Keratinocyte (primary cell): Measurements from ENCODE around the gene CACNA1H. TPM values are rescaled to one million over a fixed set of nuclear protein-coding genes. Genes with fewer than 3 reads are reported as not detected.
"Not testable (repeated sequence)": the region's sequence is repeated elsewhere in the genome, so short reads cannot be mapped to it uniquely, and the experiment has no call there.

Source experiments
- DNase-seq: peaks from one replicate; pipeline ENCODE4 v3.0.0-alpha.2; 2011; ENCODE audit warnings: low read depth, missing footprints, low spot score
- FAIRE-seq: peaks from 2 replicates; lab custom pipeline; 2011; peaks lifted over from hg19 to GRCh38; lab: Jason Lieb, UNC
- H2AFZ ChIP-seq: 2 replicates; pipeline ENCODE4 v1.6.0; 2012; ENCODE audit warnings: low read length, control low read depth, inconsistent platforms; ENCODE audit not compliant: control insufficient read depth
- H3K27ac ChIP-seq: 2 replicates; pipeline ENCODE4 v1.5.1; 2011; ENCODE audit warnings: low read length; ENCODE audit not compliant: control insufficient read depth, insufficient read depth
- H3K27me3 ChIP-seq: 3 replicates; pipeline ENCODE4 v1.6.0; 2011; ENCODE audit warnings: low read length; ENCODE audit not compliant: control insufficient read depth, insufficient read depth; ENCODE audit errors: extremely low read depth
- H3K36me3 ChIP-seq, 2 experiments: 2 replicates in 1 of 2; 3 replicates in 1 of 2; pipeline ENCODE4 v1.5.1; 2011; ENCODE audit warnings: low read length in 2 of 2, mild to moderate bottlenecking in 1 of 2; ENCODE audit not compliant: control insufficient read depth in 2 of 2, insufficient read depth in 2 of 2; ENCODE audit errors: extremely low read depth in 1 of 2
- H3K4me1 ChIP-seq: 3 replicates; pipeline ENCODE4 v1.5.1; 2011; ENCODE audit warnings: low read length; ENCODE audit not compliant: control insufficient read depth, insufficient read depth; ENCODE audit errors: extremely low read depth
- H3K4me2 ChIP-seq: 3 replicates; pipeline ENCODE4 v1.6.0; 2011; ENCODE audit warnings: low read depth, low read length; ENCODE audit not compliant: control insufficient read depth, insufficient read depth; ENCODE audit errors: extremely low read depth
- H3K4me3 ChIP-seq, 3 experiments: fragments of 200-600 bp in 1 of 3; sonication (generic) in 1 of 3; 2 replicates in 2 of 3; 3 replicates in 1 of 3; pipeline ENCODE4 v1.5.1; 2011 to 2016; ENCODE audit warnings: low read length in 3 of 3, mild to moderate bottlenecking in 3 of 3, control low read depth in 2 of 3, inconsistent platforms in 1 of 3, low read depth in 1 of 3, mixed read lengths in 1 of 3, mixed run types in 1 of 3, moderate library complexity in 1 of 3; ENCODE audit not compliant: control insufficient read depth in 2 of 3, insufficient read depth in 2 of 3; ENCODE audit errors: extremely low read depth in 1 of 3
- H3K79me2 ChIP-seq: 2 replicates; pipeline ENCODE4 v1.6.0; 2012; ENCODE audit warnings: low read length; ENCODE audit not compliant: control insufficient read depth, insufficient read depth
- H3K9ac ChIP-seq: 3 replicates; pipeline ENCODE4 v1.6.0; 2011; ENCODE audit warnings: low read length; ENCODE audit not compliant: control insufficient read depth, insufficient read depth; ENCODE audit errors: extremely low read depth
- H3K9me1 ChIP-seq: 3 replicates; pipeline ENCODE4 v1.6.0; 2011; ENCODE audit warnings: low read length; ENCODE audit not compliant: control insufficient read depth, insufficient read depth; ENCODE audit errors: extremely low read depth
- H3K9me3 ChIP-seq: 2 replicates; pipeline ENCODE4 v1.5.1; 2012; ENCODE audit warnings: low read depth, low read length; ENCODE audit not compliant: control insufficient read depth
- H4K20me1 ChIP-seq: 3 replicates; pipeline ENCODE4 v1.6.0; 2011; ENCODE audit warnings: low read length; ENCODE audit not compliant: control insufficient read depth, insufficient read depth; ENCODE audit errors: extremely low read depth
- CTCF ChIP-seq, 3 experiments: IDR thresholded peaks in 1 of 3; conservative IDR thresholded peaks in 1 of 3; optimal IDR thresholded peaks in 1 of 3; 2 replicates in 2 of 3; 3 replicates in 1 of 3; pipeline versions ENCODE3 to v1.5.1; 2011; ENCODE audit warnings: low read length in 3 of 3, mild to moderate bottlenecking in 3 of 3, moderate library complexity in 2 of 3, control low read depth in 1 of 3, inconsistent platforms in 1 of 3; ENCODE audit not compliant: insufficient read depth in 2 of 3; ENCODE audit errors: extremely low read depth in 1 of 3
- EZH2 ChIP-seq: IDR thresholded peaks from one replicate; pipeline ENCODE4 v1.6.1; 2012; ENCODE audit warnings: inconsistent platforms, mild to moderate bottlenecking, low read length, moderate library complexity
- dilution Hi-C: fragments of 300-500 bp; cut with MboI; formaldehyde crosslinking; loops from one replicate; pipeline ENCODE4 v1.7.0; 2020; ENCODE audit warnings: low sequenced_read_pairs; ENCODE audit not compliant: extremely low pct_ligation_motif_present
- polyA plus RNA-seq, 5 experiments: library from polyadenylated mRNA; depleted of rRNA in 3 of 5; stranded (reverse) in 3 of 5; stranded (forward) in 1 of 5; unstranded in 1 of 5; fragments of >200 nt; gene quantifications; 1 replicate in 1 of 5; 2 replicates in 3 of 5; 3 replicates in 1 of 5; pipeline versions ENCODE4 v1.2.1 to v1.2.3, GENCODE V29; 2011 to 2012; ENCODE audit warnings: missing spikeins in 2 of 5, low read depth in 1 of 5, low replicate concordance in 1 of 5

CACNA1H gene
- polyA plus RNA-seq, 1 donor (not counting 4 experiments of a cell fraction or from before 2014, with no cell fraction given) = not detected

GRCh38 chr16:1184980-1185379, 32.1 kb downstream of the CACNA1H start:
- Histone ChIP-seq H3K4me3 (no peak overlapping the region), H3K9ac (no peak overlapping the region), H3K27me3 (no peaks in the 10 kb centered on the region), H3K27ac (no peak overlapping the region), H4K20me1 (no peaks in the 10 kb centered on the region), H3K4me1 (no peaks in the 10 kb centered on the region), H3K9me1 (no peaks in the 10 kb centered on the region), H2AFZ (no peak overlapping the region), H3K9me3 (peaks cover 3% of the 10 kb centered on the region), H3K79me2 (no peaks in the 10 kb centered on the region), H3K36me3 (no peaks in the 10 kb centered on the region), H3K4me2 (no peak overlapping the region)
- FAIRE-seq (no peak), DNase-seq (no peak)
- TF ChIP-seq EZH2 (no peak), CTCF (optimal IDR thresholded peaks at IDR 0.05 in 1 of 3, IDR thresholded peaks at IDR 0.05 in 1 of 3, conservative IDR thresholded peaks at IDR 0.05 in 1 of 3; ENCODE audit: extremely low read depth in 1 of 3, insufficient read depth in 2 of 3, low read length in 3 of 3) (no peak)
- dilution Hi-C loops = no loop called here

GRCh38 chr16:1185460-1186207, 32.7 kb downstream of the CACNA1H start:
- H3K27me3 ChIP-seq, H2AFZ ChIP-seq, H3K4me2 ChIP-seq, FAIRE-seq, H3K4me1 ChIP-seq, dilution Hi-C loops, H3K79me2 ChIP-seq, H3K36me3 ChIP-seq, H3K9me3 ChIP-seq, H4K20me1 ChIP-seq, H3K4me3 ChIP-seq, H3K9me1 ChIP-seq, H3K9ac ChIP-seq, H3K27ac ChIP-seq, DNase-seq: not testable (repeated sequence)
